HG03354 (cell line): ENCODE measurements around the gene PIP5K1C.

Experiments used
- ATAC-seq: cut with Tn5 transposase; IDR thresholded peaks from one replicate; pipeline ENCODE4 v1.9.1; 2021; ENCODE audit warnings: mild to moderate bottlenecking; ENCODE audit not compliant: unreplicated experiment, poor library complexity, severe bottlenecking

The PIP5K1C gene

GRCh38 chr19:3722443-3723109 lies 22.3 kb upstream of the PIP5K1C start:
- ATAC-seq = no peak

- no peak for ATAC-seq
These were observed 21.7 kb upstream of the PIP5K1C start for GRCh38 chr19:3721887-3722442.

- ATAC-seq = no peak
These were observed 21.0 kb upstream of the PIP5K1C start for GRCh38 chr19:3721131-3721886.

GRCh38 chr19:3720349-3720917 lies 20.2 kb upstream of the PIP5K1C start:
- no peak for ATAC-seq

- no peak for ATAC-seq
These were observed 19.6 kb upstream of the PIP5K1C start for GRCh38 chr19:3719868-3720267.

GRCh38 chr19:3716147-3716668 lies 15.9 kb upstream of the PIP5K1C start:
- ATAC-seq = no peak

GRCh38 chr19:3712663-3713611 lies 12.7 kb upstream of the PIP5K1C start:
- ATAC-seq = no peak

- ATAC-seq = no peak
These were observed 10.1 kb upstream of the PIP5K1C start for GRCh38 chr19:3710265-3710812.

- ATAC-seq = no peak
These were observed 8.1 kb upstream of the PIP5K1C start, which contains the start of gene TJP3 for GRCh38 chr19:3708207-3708931. Gene TJP3 (plus strand): TSS chr19:3708384. CDS start chr19:3728433, 20,049 bp downstream.

GRCh38 chr19:3707868-3708206 lies 7.6 kb upstream of the PIP5K1C start:
- ATAC-seq = no peak

- ATAC-seq = no peak
These were observed 932 bp upstream of the PIP5K1C start for GRCh38 chr19:3701200-3701599.

- peak; percentile 18 for ATAC-seq
These were observed 477 bp downstream of the PIP5K1C start for GRCh38 chr19:3699741-3700241.

- no peak for ATAC-seq
These were observed 1.1 kb downstream of the PIP5K1C start for GRCh38 chr19:3698974-3699740.

- ATAC-seq = no peak
These were observed 1.8 kb downstream of the PIP5K1C start for GRCh38 chr19:3698386-3698950.

GRCh38 chr19:3697671-3698385 lies 2.4 kb downstream of the PIP5K1C start:
- ATAC-seq = no peak

GRCh38 chr19:3697094-3697493 lies 3.2 kb downstream of the PIP5K1C start:
- ATAC-seq = no peak

- no peak for ATAC-seq
These were observed 3.6 kb downstream of the PIP5K1C start for GRCh38 chr19:3696660-3696995.
